ENCODE data around the gene CFAP161. TPM values are rescaled to one million over a fixed set of nuclear protein-coding genes. Genes with fewer than 3 reads are reported as not detected.

CFAP161 gene
- total and polyA plus RNA-seq, 2 donors, result 0.24 to 0.37 TPM

GRCh38 chr15:81093961-81094360 lies 40.1 kb upstream of the CFAP161 start:
- DNase-seq (ENCODE audit: low read depth in 6 of 9, low spot score in 9 of 9), result no peak
- H3K27me3 ChIP-seq (ENCODE audit: control insufficient read depth in 2 of 2, insufficient read depth in 1 of 2, low read length in 1 of 2), result peaks cover 0 to 2% of the 10 kb centered on the region in 2 donors
- no peak overlapping the region for H3K27ac ChIP-seq (ENCODE audit: low read depth in 1 of 2, low read length in 1 of 2)
- peaks cover 0 to 7% of the 10 kb centered on the region in 2 donors for H3K4me1 ChIP-seq (ENCODE audit: control insufficient read depth in 2 of 2, insufficient read depth in 2 of 2, low read length in 2 of 2)
- 97% methylated on average over 5 of the region's 5 CpGs for WGBS
- H3K9me3 ChIP-seq (ENCODE audit: control insufficient read depth in 2 of 2, insufficient read depth in 1 of 2, low read length in 1 of 2), result no peaks in the 10 kb centered on the region
- no peaks in the 10 kb centered on the region for H3K36me3 ChIP-seq (ENCODE audit: control insufficient read depth in 2 of 2, insufficient read depth in 2 of 2, low read length in 1 of 2)
- H3K4me3 ChIP-seq (ENCODE audit: low read length in 2 of 2), result no peak overlapping the region

GRCh38 chr15:81095690-81096365 lies 38.2 kb upstream of the CFAP161 start:
- H3K36me3 ChIP-seq (ENCODE audit: control insufficient read depth in 2 of 2, insufficient read depth in 2 of 2, low read length in 1 of 2), result no peaks in the 10 kb centered on the region
- WGBS, result 75% methylated on average over 12 of the region's 12 CpGs
- peaks cover 0 to 6% of the 10 kb centered on the region in 2 donors for H3K27me3 ChIP-seq (ENCODE audit: control insufficient read depth in 2 of 2, insufficient read depth in 1 of 2, low read length in 1 of 2)
- DNase-seq (ENCODE audit: low read depth in 6 of 9, low spot score in 9 of 9), result peak in 2 of 9 donors; percentile 14 to 22
- no peak overlapping the region for H3K27ac ChIP-seq (ENCODE audit: low read depth in 1 of 2, low read length in 1 of 2)
- H3K4me1 ChIP-seq (ENCODE audit: control insufficient read depth in 2 of 2, insufficient read depth in 2 of 2, low read length in 2 of 2), result peaks cover 0 to 7% of the 10 kb centered on the region in 2 donors
- H3K9me3 ChIP-seq (ENCODE audit: control insufficient read depth in 2 of 2, insufficient read depth in 1 of 2, low read length in 1 of 2), result no peaks in the 10 kb centered on the region
- no peak overlapping the region for H3K4me3 ChIP-seq (ENCODE audit: low read length in 2 of 2)

GRCh38 chr15:81096398-81096797 lies 37.7 kb upstream of the CFAP161 start:
- 94% methylated on average over 6 of the region's 6 CpGs for WGBS
- Histone ChIP-seq H3K27ac (ENCODE audit: low read depth in 1 of 2, low read length in 1 of 2) (no peak overlapping the region), H3K36me3 (ENCODE audit: control insufficient read depth in 2 of 2, insufficient read depth in 2 of 2, low read length in 1 of 2) (no peaks in the 10 kb centered on the region), H3K4me1 (ENCODE audit: control insufficient read depth in 2 of 2, insufficient read depth in 2 of 2, low read length in 2 of 2) (peaks cover 0 to 7% of the 10 kb centered on the region in 2 donors), H3K27me3 (ENCODE audit: control insufficient read depth in 2 of 2, insufficient read depth in 1 of 2, low read length in 1 of 2) (peaks cover 0 to 6% of the 10 kb centered on the region in 2 donors), H3K4me3 (ENCODE audit: low read length in 2 of 2) (no peak overlapping the region), H3K9me3 (ENCODE audit: control insufficient read depth in 2 of 2, insufficient read depth in 1 of 2, low read length in 1 of 2) (no peaks in the 10 kb centered on the region)
- no peak for DNase-seq (ENCODE audit: low read depth in 6 of 9, low spot score in 9 of 9)

GRCh38 chr15:81097116-81097889 lies 36.8 kb upstream of the CFAP161 start:
- Histone ChIP-seq H3K36me3 (ENCODE audit: control insufficient read depth in 2 of 2, insufficient read depth in 2 of 2, low read length in 1 of 2) (no peaks in the 10 kb centered on the region), H3K27me3 (ENCODE audit: control insufficient read depth in 2 of 2, insufficient read depth in 1 of 2, low read length in 1 of 2) (peaks cover 0 to 4% of the 10 kb centered on the region in 2 donors), H3K27ac (ENCODE audit: low read depth in 1 of 2, low read length in 1 of 2) (no peak overlapping the region), H3K4me3 (ENCODE audit: low read length in 2 of 2) (no peak overlapping the region), H3K9me3 (ENCODE audit: control insufficient read depth in 2 of 2, insufficient read depth in 1 of 2, low read length in 1 of 2) (no peaks in the 10 kb centered on the region), H3K4me1 (ENCODE audit: control insufficient read depth in 2 of 2, insufficient read depth in 2 of 2, low read length in 2 of 2) (peaks cover 0 to 7% of the 10 kb centered on the region in 2 donors)
- DNase-seq (ENCODE audit: low read depth in 6 of 9, low spot score in 9 of 9), result no peak
- 89% methylated on average over 10 of the region's 10 CpGs for WGBS

- Histone ChIP-seq H3K36me3 (ENCODE audit: control insufficient read depth in 2 of 2, insufficient read depth in 2 of 2, low read length in 1 of 2) (no peaks in the 10 kb centered on the region), H3K4me1 (ENCODE audit: control insufficient read depth in 2 of 2, insufficient read depth in 2 of 2, low read length in 2 of 2) (peaks cover 0 to 7% of the 10 kb centered on the region in 2 donors), H3K4me3 (ENCODE audit: low read length in 2 of 2) (no peak overlapping the region), H3K27ac (ENCODE audit: low read depth in 1 of 2, low read length in 1 of 2) (no peak overlapping the region), H3K27me3 (ENCODE audit: control insufficient read depth in 2 of 2, insufficient read depth in 1 of 2, low read length in 1 of 2) (peaks cover 0 to 4% of the 10 kb centered on the region in 2 donors), H3K9me3 (ENCODE audit: control insufficient read depth in 2 of 2, insufficient read depth in 1 of 2, low read length in 1 of 2) (no peaks in the 10 kb centered on the region)
- WGBS, result 91% methylated on average over 5 of the region's 5 CpGs
- DNase-seq (ENCODE audit: low read depth in 6 of 9, low spot score in 9 of 9), result no peak
Observed at GRCh38 chr15:81097890-81098280, 36.2 kb upstream of the CFAP161 start.

- H3K27me3 ChIP-seq (ENCODE audit: control insufficient read depth in 2 of 2, insufficient read depth in 1 of 2, low read length in 1 of 2), result peaks cover 0 to 4% of the 10 kb centered on the region in 2 donors
- 73% methylated on average over 4 of the region's 4 CpGs for WGBS
- no peaks in the 10 kb centered on the region for H3K9me3 ChIP-seq (ENCODE audit: control insufficient read depth in 2 of 2, insufficient read depth in 1 of 2, low read length in 1 of 2)
- no peaks in the 10 kb centered on the region for H3K36me3 ChIP-seq (ENCODE audit: control insufficient read depth in 2 of 2, insufficient read depth in 2 of 2, low read length in 1 of 2)
- no peak for DNase-seq (ENCODE audit: low read depth in 6 of 9, low spot score in 9 of 9)
- H3K4me1 ChIP-seq (ENCODE audit: control insufficient read depth in 2 of 2, insufficient read depth in 2 of 2, low read length in 2 of 2), result peaks cover 0 to 7% of the 10 kb centered on the region in 2 donors
- no peak overlapping the region for H3K27ac ChIP-seq (ENCODE audit: low read depth in 1 of 2, low read length in 1 of 2)
- no peak overlapping the region for H3K4me3 ChIP-seq (ENCODE audit: low read length in 2 of 2)
Observed at GRCh38 chr15:81098349-81098748, 35.7 kb upstream of the CFAP161 start.

- no peak for DNase-seq (ENCODE audit: low read depth in 6 of 9, low spot score in 9 of 9)
- H3K9me3 ChIP-seq (ENCODE audit: control insufficient read depth in 2 of 2, insufficient read depth in 1 of 2, low read length in 1 of 2), result no peaks in the 10 kb centered on the region
- peaks cover 0 to 7% of the 10 kb centered on the region in 2 donors for H3K4me1 ChIP-seq (ENCODE audit: control insufficient read depth in 2 of 2, insufficient read depth in 2 of 2, low read length in 2 of 2)
- H3K27me3 ChIP-seq (ENCODE audit: control insufficient read depth in 2 of 2, insufficient read depth in 1 of 2, low read length in 1 of 2), result peaks cover 0 to 4% of the 10 kb centered on the region in 2 donors
- no peak overlapping the region for H3K27ac ChIP-seq (ENCODE audit: low read depth in 1 of 2, low read length in 1 of 2)
- no peaks in the 10 kb centered on the region for H3K36me3 ChIP-seq (ENCODE audit: control insufficient read depth in 2 of 2, insufficient read depth in 2 of 2, low read length in 1 of 2)
- no peak overlapping the region for H3K4me3 ChIP-seq (ENCODE audit: low read length in 2 of 2)
- WGBS, result 16% methylated on average over 13 of the region's 13 CpGs
Observed at GRCh38 chr15:81098861-81099651, 35.0 kb upstream of the CFAP161 start.

- DNase-seq (ENCODE audit: low read depth in 6 of 9, low spot score in 9 of 9), result no peak
- H3K36me3 ChIP-seq (ENCODE audit: control insufficient read depth in 2 of 2, insufficient read depth in 2 of 2, low read length in 1 of 2), result no peaks in the 10 kb centered on the region
- 95% methylated on average over 7 of the region's 7 CpGs for WGBS
- H3K4me1 ChIP-seq (ENCODE audit: control insufficient read depth in 2 of 2, insufficient read depth in 2 of 2, low read length in 2 of 2), result no peaks in the 10 kb centered on the region
- peaks cover 0 to 4% of the 10 kb centered on the region in 2 donors for H3K27me3 ChIP-seq (ENCODE audit: control insufficient read depth in 2 of 2, insufficient read depth in 1 of 2, low read length in 1 of 2)
- no peak overlapping the region for H3K27ac ChIP-seq (ENCODE audit: low read depth in 1 of 2, low read length in 1 of 2)
- H3K9me3 ChIP-seq (ENCODE audit: control insufficient read depth in 2 of 2, insufficient read depth in 1 of 2, low read length in 1 of 2), result no peaks in the 10 kb centered on the region
- no peak overlapping the region for H3K4me3 ChIP-seq (ENCODE audit: low read length in 2 of 2)
Observed at GRCh38 chr15:81101894-81102815, 31.9 kb upstream of the CFAP161 start.

All from thymus (tissue), 11 donors.